Caco-2 (cell line): ENCODE data around the gene RB1. TPM values are rescaled to one million over a fixed set of nuclear protein-coding genes. Genes with fewer than 3 reads are reported as not detected.

Experiments used
- BruUV-seq: library from RNA; stranded (reverse); fragments of 400-500 nt; replicated peaks from 2 replicates; lab custom pipeline; 2021; lab: Mats Ljungman, UMichigan
- CTCF ChIA-PET: fragments of 300-600 bp; sonication (Branson Sonifier 250); formaldehyde crosslinking; loops from one replicate; lab custom pipeline; 2022; ENCODE audit warnings: antibody characterized with exemption; lab: Charles Lee
- POLR2A ChIA-PET: fragments of 300-600 bp; sonication (Branson Sonifier 250); formaldehyde crosslinking; loops from one replicate; lab custom pipeline; 2022; ENCODE audit warnings: antibody characterized with exemption; lab: Charles Lee
- DNase-seq, 2 experiments: peaks; one replicate each; pipeline versions ENCODE4 v3.0.0 to v3.0.0-alpha.2; 2020 to 2022
- H3K27me3 ChIP-seq: replicated peaks from 2 replicates; pipeline ENCODE4 v1.6.0; 2011; ENCODE audit warnings: low read length; ENCODE audit not compliant: control insufficient read depth, insufficient read depth
- H3K36me3 ChIP-seq: 2 replicates; pipeline ENCODE4 v1.5.1; 2011; ENCODE audit warnings: low read length; ENCODE audit not compliant: control insufficient read depth, insufficient read depth
- H3K4me1 ChIP-seq: fragments of 250-450 bp; sonication (Bioruptor Pico); 2 replicates; pipeline ENCODE4 v1.5.1; 2020; ENCODE audit warnings: mild to moderate bottlenecking
- H3K4me3 ChIP-seq: 2 replicates; pipeline ENCODE4 v1.5.1; 2011; ENCODE audit warnings: low read depth, mild to moderate bottlenecking, control low read depth, low read length
- H3K9me3 ChIP-seq: fragments of 250-450 bp; sonication (Bioruptor Pico); 2 replicates; pipeline ENCODE4 v1.5.1; 2020; ENCODE audit warnings: mild to moderate bottlenecking, moderate library complexity
- H3K27ac Mint-ChIP-seq: one replicate; pipeline ENCODE4 v1.8.0; 2022; ENCODE audit warnings: mixed read lengths; ENCODE audit not compliant: unreplicated experiment
- H3K27me3 Mint-ChIP-seq: one replicate; pipeline ENCODE4 v1.8.0; 2022; ENCODE audit warnings: mixed read lengths; ENCODE audit not compliant: insufficient read depth, unreplicated experiment
- H3K36me3 Mint-ChIP-seq: one replicate; pipeline ENCODE4 v1.8.0; 2022; ENCODE audit warnings: mild to moderate bottlenecking, mixed read lengths; ENCODE audit not compliant: insufficient read depth, unreplicated experiment
- H3K4me1 Mint-ChIP-seq: one replicate; pipeline ENCODE4 v1.8.0; 2022; ENCODE audit warnings: low read depth, mixed read lengths; ENCODE audit not compliant: unreplicated experiment
- H3K4me3 Mint-ChIP-seq: one replicate; pipeline ENCODE4 v1.8.0; 2022; ENCODE audit warnings: mild to moderate bottlenecking, moderate library complexity, mixed read lengths; ENCODE audit not compliant: unreplicated experiment
- H3K9me3 Mint-ChIP-seq: one replicate; pipeline ENCODE4 v1.8.0; 2022; ENCODE audit warnings: mixed read lengths; ENCODE audit not compliant: unreplicated experiment
- intact Hi-C: fragments of 100-400 bp; cut with micrococcal nuclease; formaldehyde crosslinking; loops from one replicate; pipeline ENCODE4 v1.10.0; 2022; ENCODE audit not compliant: unreplicated experiment
- total RNA-seq: library from RNA; stranded (reverse); gene quantifications from 2 replicates; pipeline ENCODE4 v1.2.3, GENCODE V29; 2022
- TF ChIP-seq, protein P1 (sequence below), 2 experiments: fragments of 200-600 bp in 1 of 2; IDR thresholded peaks; 1 replicate in 1 of 2; 2 replicates in 1 of 2; pipeline versions ENCODE4 v1.5.1 to v1.8.0; 2011 to 2022; ENCODE audit warnings: antibody characterized with exemption in 1 of 2, control low read depth in 1 of 2, inconsistent platforms in 1 of 2, low read depth in 1 of 2, low read length in 1 of 2, mild to moderate bottlenecking in 1 of 2, moderate library complexity in 1 of 2; ENCODE audit not compliant: insufficient read depth in 1 of 2, severe bottlenecking in 1 of 2, unreplicated experiment in 1 of 2

Gene RB1
- total RNA-seq, 1 experiment from 2014 or later = 24.1 TPM

DNA sequence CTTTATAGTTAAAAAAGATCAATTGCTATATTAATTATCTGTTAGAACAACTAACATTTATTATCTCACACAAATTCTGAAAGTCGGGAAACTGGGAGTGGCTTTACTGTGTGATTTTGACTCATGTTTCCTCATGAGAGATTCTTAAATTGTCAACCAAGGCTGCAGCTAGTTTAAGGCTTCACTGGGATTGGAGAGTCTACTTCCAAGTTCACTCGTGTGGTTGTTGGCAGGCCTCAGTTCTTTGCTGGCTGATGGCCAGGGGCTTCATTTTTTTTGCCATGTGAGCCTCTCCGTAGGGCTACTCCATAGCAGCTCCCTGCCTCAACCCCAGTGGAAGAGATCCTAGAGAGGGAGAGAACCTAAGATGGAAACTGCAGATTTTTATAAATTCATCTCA lies 133.8 kb downstream of the RB1 start:
- intact Hi-C loops = no loop called here
- Mint-ChIP-seq H3K27me3 (no peaks in the 10 kb centered on the region), H3K27ac (no peak overlapping the region), H3K4me1 (no peaks in the 10 kb centered on the region), H3K9me3 (no peaks in the 10 kb centered on the region), H3K36me3 (no peaks in the 10 kb centered on the region), H3K4me3 (no peak overlapping the region)
- Histone ChIP-seq H3K9me3 (no peaks in the 10 kb centered on the region), H3K27me3 (no peaks in the 10 kb centered on the region), H3K4me1 (no peaks in the 10 kb centered on the region), H3K4me3 (no peak overlapping the region), H3K36me3 (no peaks in the 10 kb centered on the region)
- BruUV-seq = no TSS peak
- POLR2A ChIA-PET = no interaction called here
- DNase-seq = no peak
- TF ChIP-seq, protein P1, sequence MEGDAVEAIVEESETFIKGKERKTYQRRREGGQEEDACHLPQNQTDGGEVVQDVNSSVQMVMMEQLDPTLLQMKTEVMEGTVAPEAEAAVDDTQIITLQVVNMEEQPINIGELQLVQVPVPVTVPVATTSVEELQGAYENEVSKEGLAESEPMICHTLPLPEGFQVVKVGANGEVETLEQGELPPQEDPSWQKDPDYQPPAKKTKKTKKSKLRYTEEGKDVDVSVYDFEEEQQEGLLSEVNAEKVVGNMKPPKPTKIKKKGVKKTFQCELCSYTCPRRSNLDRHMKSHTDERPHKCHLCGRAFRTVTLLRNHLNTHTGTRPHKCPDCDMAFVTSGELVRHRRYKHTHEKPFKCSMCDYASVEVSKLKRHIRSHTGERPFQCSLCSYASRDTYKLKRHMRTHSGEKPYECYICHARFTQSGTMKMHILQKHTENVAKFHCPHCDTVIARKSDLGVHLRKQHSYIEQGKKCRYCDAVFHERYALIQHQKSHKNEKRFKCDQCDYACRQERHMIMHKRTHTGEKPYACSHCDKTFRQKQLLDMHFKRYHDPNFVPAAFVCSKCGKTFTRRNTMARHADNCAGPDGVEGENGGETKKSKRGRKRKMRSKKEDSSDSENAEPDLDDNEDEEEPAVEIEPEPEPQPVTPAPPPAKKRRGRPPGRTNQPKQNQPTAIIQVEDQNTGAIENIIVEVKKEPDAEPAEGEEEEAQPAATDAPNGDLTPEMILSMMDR (IDR thresholded peaks at IDR 0.05; ENCODE audit: insufficient read depth in 1 of 2, low read depth in 1 of 2, low read length in 1 of 2, severe bottlenecking in 1 of 2, unreplicated experiment in 1 of 2) = no peak
- CTCF ChIA-PET = no interaction called here

DNA sequence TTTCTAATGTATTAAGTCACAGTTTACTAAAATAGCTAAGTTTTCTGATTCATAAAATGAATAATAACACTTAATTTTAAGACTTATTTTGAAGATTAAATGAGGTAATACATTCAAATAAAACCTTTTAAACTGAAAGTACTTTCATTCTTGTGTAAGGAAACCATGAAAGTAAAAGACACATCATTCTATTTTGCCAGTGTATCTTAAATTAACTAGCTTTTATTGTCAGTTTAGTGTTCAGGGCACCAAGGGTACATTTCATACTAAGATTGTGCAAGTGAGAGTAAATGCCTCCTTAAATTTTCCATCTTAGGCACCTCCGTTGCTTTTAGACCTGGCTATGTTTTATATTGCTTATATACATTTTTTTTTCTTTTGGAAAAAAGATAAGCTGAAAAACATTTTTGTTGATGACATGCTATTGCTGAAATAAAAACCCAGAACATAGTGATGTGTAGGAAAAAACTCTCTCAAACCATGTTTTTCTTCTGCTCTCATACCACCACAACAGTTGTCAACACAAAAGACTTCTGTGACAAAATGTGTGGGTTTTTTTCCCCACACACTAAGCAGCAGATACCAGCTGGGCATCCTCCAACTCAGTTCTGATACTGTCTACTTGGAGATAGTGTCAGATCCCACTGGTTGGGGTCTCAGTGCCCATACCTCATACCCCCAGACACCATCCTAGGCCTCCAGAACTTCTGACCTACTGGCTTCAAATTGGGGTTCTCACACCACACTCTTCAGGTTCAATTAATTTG lies 140.1 kb downstream of the RB1 start:
- H3K4me3 ChIP-seq = no peak overlapping the region
- intact Hi-C loops = no loop called here
- DNase-seq = no peak
- POLR2A ChIA-PET = interaction anchor here (0.6 kb wide), 1 partner anchor 1001 kb away, joined by 4 read pairs; the partner anchor contains the start of gene SETDB2
- Mint-ChIP-seq H3K9me3 (no peaks in the 10 kb centered on the region), H3K4me3 (no peak overlapping the region), H3K36me3 (no peaks in the 10 kb centered on the region), H3K27me3 (no peaks in the 10 kb centered on the region), H3K27ac (no peak overlapping the region), H3K4me1 (no peaks in the 10 kb centered on the region)
- no peaks in the 10 kb centered on the region for H3K9me3 ChIP-seq
- CTCF ChIA-PET = no interaction called here
- H3K27me3 ChIP-seq = no peaks in the 10 kb centered on the region
- TF ChIP-seq, protein P1 (IDR thresholded peaks at IDR 0.05; ENCODE audit: insufficient read depth in 1 of 2, low read depth in 1 of 2, low read length in 1 of 2, severe bottlenecking in 1 of 2, unreplicated experiment in 1 of 2) = no peak
- no peaks in the 10 kb centered on the region for H3K4me1 ChIP-seq
- H3K36me3 ChIP-seq = no peaks in the 10 kb centered on the region
- no TSS peak for BruUV-seq

DNA sequence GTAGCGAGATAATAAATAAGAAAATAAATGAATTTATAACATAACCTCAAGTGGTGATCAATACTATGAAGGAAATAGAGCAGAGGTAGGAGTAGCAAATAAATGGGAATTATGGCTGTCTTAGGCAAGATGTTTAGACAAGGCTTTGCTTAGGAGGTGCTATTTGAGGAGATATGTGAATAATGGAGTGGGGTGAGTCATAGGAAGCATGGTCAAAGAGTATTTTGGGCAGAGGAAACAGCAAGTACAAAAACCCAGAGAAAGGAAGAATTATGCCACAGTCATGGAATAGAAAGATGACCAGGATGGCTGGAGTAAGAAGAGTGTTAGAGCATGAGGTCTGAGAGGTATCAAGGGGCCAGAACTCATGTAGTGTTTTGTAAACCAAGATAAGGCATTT lies 142.9 kb downstream of the RB1 start:
- no peaks in the 10 kb centered on the region for H3K9me3 ChIP-seq
- ChIA-PET POLR2A (no interaction called here), CTCF (no interaction called here)
- H3K27me3 ChIP-seq = no peaks in the 10 kb centered on the region
- no peaks in the 10 kb centered on the region for H3K36me3 ChIP-seq
- intact Hi-C loops = no loop called here
- BruUV-seq = no TSS peak
- H3K4me1 Mint-ChIP-seq = no peaks in the 10 kb centered on the region
- peaks cover 6% of the 10 kb centered on the region for H3K9me3 Mint-ChIP-seq
- H3K4me3 Mint-ChIP-seq = no peak overlapping the region
- H3K4me3 ChIP-seq = no peak overlapping the region
- TF ChIP-seq, protein P1 (IDR thresholded peaks at IDR 0.05; ENCODE audit: insufficient read depth in 1 of 2, low read depth in 1 of 2, low read length in 1 of 2, severe bottlenecking in 1 of 2, unreplicated experiment in 1 of 2) = no peak
- no peak for DNase-seq
- H3K27ac Mint-ChIP-seq = no peak overlapping the region
- no peaks in the 10 kb centered on the region for H3K27me3 Mint-ChIP-seq
- no peaks in the 10 kb centered on the region for H3K36me3 Mint-ChIP-seq
- H3K4me1 ChIP-seq = no peaks in the 10 kb centered on the region
